Endothelial cell of umbilical vein (primary cell): ENCODE results near the gene MAPKBP1.

ENCODE experiments used
- CTCF ChIP-seq, 2 donors: IDR thresholded peaks; 1 replicate in 1 of 2; 2 replicates in 1 of 2; pipeline ENCODE4 v1.5.1; 2011; ENCODE audit warnings: low read length in 2 of 2, mild to moderate bottlenecking in 2 of 2, moderate library complexity in 2 of 2, control low read depth in 1 of 2, inconsistent platforms in 1 of 2, low read depth in 1 of 2; ENCODE audit not compliant: insufficient read depth in 1 of 2; ENCODE audit errors: extremely low read depth in 1 of 2
- JUN ChIP-seq: IDR thresholded peaks from 2 replicates; pipeline ENCODE4 v1.6.1; 2011; ENCODE audit warnings: borderline replicate concordance, low read depth; ENCODE audit not compliant: insufficient read length, insufficient read depth

DNA sequence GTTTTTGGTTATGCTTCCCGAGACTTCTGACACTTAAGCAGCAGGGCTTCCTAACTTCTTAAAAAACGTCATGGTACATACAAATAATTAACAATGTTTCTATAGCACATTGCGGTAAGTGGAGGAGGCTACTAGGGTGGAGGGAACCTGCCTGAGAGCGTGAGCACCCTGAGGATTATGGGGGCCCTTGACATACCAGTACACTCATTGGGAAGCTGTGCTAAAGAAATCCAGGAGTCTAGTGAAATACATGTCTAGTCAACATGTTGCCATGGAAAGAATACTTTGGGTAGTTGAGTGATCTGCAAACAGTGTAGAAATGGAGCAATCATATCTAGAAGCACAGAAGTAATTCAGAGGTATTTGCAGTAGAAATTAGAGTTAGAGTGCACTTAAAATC, 39.2 kb upstream of the MAPKBP1 start:
- TF ChIP-seq CTCF (IDR thresholded peaks at IDR 0.05; ENCODE audit: extremely low read depth in 1 of 2, insufficient read depth in 1 of 2, low read depth in 1 of 2, low read length in 2 of 2) (no peak), JUN (no peak)
